BLaER1 treated with 17β-estradiol and CSF1 and Interleukin-3, amounts not matched to agents 10 nM and 100 nM (cell line): ENCODE measurements around the gene PRKCA.

Experiments
- H3K27ac ChIP-seq, 11 experiments: shearing (Covaris generic); formaldehyde crosslinking; 2 replicates each; pipeline ENCODE4 v1.8.1; 2022
- H3K27me3 ChIP-seq, 11 experiments: shearing (Covaris generic); formaldehyde crosslinking; 2 replicates each; pipeline ENCODE4 v1.8.1; 2022
- H3K36me3 ChIP-seq, 11 experiments: shearing (Covaris generic); formaldehyde crosslinking; 2 replicates each; pipeline ENCODE4 v1.8.1; 2022
- H3K4me1 ChIP-seq, 10 experiments: shearing (Covaris generic); formaldehyde crosslinking; 2 replicates each; pipeline ENCODE4 v1.8.1; 2022
- H3K4me2 ChIP-seq, 11 experiments: shearing (Covaris generic); formaldehyde crosslinking; 2 replicates each; pipeline ENCODE4 v1.8.1; 2022
- H3K4me3 ChIP-seq, 10 experiments: shearing (Covaris generic); formaldehyde crosslinking; 2 replicates each; pipeline ENCODE4 v1.8.1; 2022
- H3K9ac ChIP-seq, 11 experiments: shearing (Covaris generic); formaldehyde crosslinking; 2 replicates each; pipeline ENCODE4 v1.8.1; 2022
- H3K9me3 ChIP-seq, 11 experiments: shearing (Covaris generic); formaldehyde crosslinking; replicated peaks in 1 of 11; 2 replicates each; pipeline ENCODE4 v1.8.1; 2022
- H4K20me1 ChIP-seq, 11 experiments: shearing (Covaris generic); formaldehyde crosslinking; 2 replicates each; pipeline ENCODE4 v1.8.1; 2022
- Cebpa-rat ChIP-seq, 11 experiments: shearing (Covaris generic); IDR thresholded peaks; 2 replicates each; pipeline ENCODE4 v1.8.1; 2022

PRKCA gene

DNA sequence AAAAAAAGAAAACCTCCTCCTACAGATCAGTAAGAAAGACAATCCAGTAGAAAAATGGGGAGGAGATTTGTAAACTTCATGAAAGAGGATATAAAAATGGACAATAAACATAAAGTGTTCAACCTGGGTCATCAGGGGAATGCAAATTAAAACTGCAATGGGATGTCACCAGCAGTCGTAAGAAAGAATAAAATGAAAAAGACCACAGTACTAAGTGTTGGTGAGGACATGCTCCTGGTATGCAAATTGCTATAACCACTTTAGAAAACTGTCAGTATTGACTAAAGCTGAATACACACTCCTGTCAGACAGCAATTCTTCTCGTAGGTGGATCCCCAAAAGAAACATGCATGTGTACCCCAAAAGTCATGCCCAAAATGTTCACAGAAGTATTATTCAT, 267.2 kb downstream of the PRKCA start:
- Histone ChIP-seq H3K27ac (no peak overlapping the region), H3K4me1 (peaks cover 0 to 42% (median 0%) of the 10 kb centered on the region in 10 experiments; a peak in 4 of 20 replicates), H3K27me3 (no peaks in the 10 kb centered on the region), H3K4me2 (no peak overlapping the region), H3K4me3 (no peak overlapping the region), H4K20me1 (peaks cover 0 to 12% (median 0%) of the 10 kb centered on the region in 11 experiments; a peak in 1 of 22 replicates), H3K9ac (no peak overlapping the region), H3K9me3 (peaks cover 0 to 12% (median 10%) of the 10 kb centered on the region in 11 experiments; a peak in 15 of 22 replicates), H3K36me3 (peaks cover 0 to 37% (median 0%) of the 10 kb centered on the region in 11 experiments; a peak in 3 of 22 replicates)
- no peak for TF ChIP-seq Cebpa-rat (IDR thresholded peaks at IDR 0.05)

GRCh38 chr17:66570447-66571195, 268.2 kb downstream of the PRKCA start:
- Histone ChIP-seq H3K36me3 (peaks cover 0 to 47% (median 0%) of the 10 kb centered on the region in 11 experiments; a peak in 3 of 22 replicates), H3K27me3 (no peaks in the 10 kb centered on the region), H3K9me3 (peaks cover 0 to 12% (median 10%) of the 10 kb centered on the region in 11 experiments; a peak in 15 of 22 replicates), H3K4me1 (peaks cover 0 to 31% (median 0%) of the 10 kb centered on the region in 10 experiments; a peak in 4 of 20 replicates), H3K4me3 (no peak overlapping the region), H3K9ac (no peak overlapping the region), H3K4me2 (no peak overlapping the region), H4K20me1 (peaks cover 0 to 17% (median 0%) of the 10 kb centered on the region in 11 experiments; a peak in 1 of 22 replicates), H3K27ac (no peak overlapping the region)
- TF ChIP-seq Cebpa-rat (IDR thresholded peaks at IDR 0.05): no peak

- Histone ChIP-seq H4K20me1 (peaks cover 0 to 28% (median 0%) of the 10 kb centered on the region in 11 experiments; a peak in 3 of 22 replicates), H3K27ac (no peak overlapping the region), H3K27me3 (no peaks in the 10 kb centered on the region), H3K9ac (no peak overlapping the region), H3K4me2 (no peak overlapping the region), H3K4me3 (no peak overlapping the region), H3K9me3 (peaks cover 0 to 12% (median 10%) of the 10 kb centered on the region in 11 experiments; a peak in 15 of 22 replicates), H3K36me3 (peaks cover 0 to 55% (median 0%) of the 10 kb centered on the region in 11 experiments; a peak in 4 of 22 replicates), H3K4me1 (peaks cover 0 to 20% (median 0%) of the 10 kb centered on the region in 10 experiments; a peak in 4 of 20 replicates)
- TF ChIP-seq Cebpa-rat (IDR thresholded peaks at IDR 0.05): no peak
Measured at GRCh38 chr17:66571745-66572144, 269.3 kb downstream of the PRKCA start.

- Histone ChIP-seq H3K9me3 (peaks cover 0 to 12% (median 10%) of the 10 kb centered on the region in 11 experiments; a peak in 15 of 22 replicates), H3K27me3 (no peaks in the 10 kb centered on the region), H3K4me3 (no peak overlapping the region), H3K4me2 (no peak overlapping the region), H3K36me3 (peaks cover 0 to 64% (median 0%) of the 10 kb centered on the region in 11 experiments; a peak in 4 of 22 replicates), H4K20me1 (peaks cover 0 to 40% (median 0%) of the 10 kb centered on the region in 11 experiments; a peak in 4 of 22 replicates), H3K27ac (no peak overlapping the region), H3K4me1 (peaks cover 0 to 11% (median 0%) of the 10 kb centered on the region in 10 experiments; a peak in 6 of 20 replicates), H3K9ac (no peak overlapping the region)
- no peak for TF ChIP-seq Cebpa-rat (IDR thresholded peaks at IDR 0.05)
Measured at GRCh38 chr17:66573078-66573477, 270.7 kb downstream of the PRKCA start.

GRCh38 chr17:66574123-66574522, 271.7 kb downstream of the PRKCA start:
- no peak overlapping the region for H3K9ac ChIP-seq
- H3K4me2 ChIP-seq: no peak overlapping the region
- no peak overlapping the region for H3K4me3 ChIP-seq
- H3K36me3 ChIP-seq: peaks cover 0 to 69% (median 0%) of the 10 kb centered on the region in 11 experiments; a peak in 4 of 22 replicates
- no peak overlapping the region for H3K27ac ChIP-seq
- TF ChIP-seq Cebpa-rat (IDR thresholded peaks at IDR 0.05): no peak
- H4K20me1 ChIP-seq: peaks cover 0 to 50% (median 0%) of the 10 kb centered on the region in 11 experiments; a peak in 4 of 22 replicates
- H3K4me1 ChIP-seq: peaks cover 0 to 16% (median 6%) of the 10 kb centered on the region in 10 experiments; a peak in 12 of 20 replicates
- H3K9me3 ChIP-seq: peaks cover 0 to 11% (median 9%) of the 10 kb centered on the region in 11 experiments; a peak in 15 of 22 replicates
- H3K27me3 ChIP-seq: no peaks in the 10 kb centered on the region

DNA sequence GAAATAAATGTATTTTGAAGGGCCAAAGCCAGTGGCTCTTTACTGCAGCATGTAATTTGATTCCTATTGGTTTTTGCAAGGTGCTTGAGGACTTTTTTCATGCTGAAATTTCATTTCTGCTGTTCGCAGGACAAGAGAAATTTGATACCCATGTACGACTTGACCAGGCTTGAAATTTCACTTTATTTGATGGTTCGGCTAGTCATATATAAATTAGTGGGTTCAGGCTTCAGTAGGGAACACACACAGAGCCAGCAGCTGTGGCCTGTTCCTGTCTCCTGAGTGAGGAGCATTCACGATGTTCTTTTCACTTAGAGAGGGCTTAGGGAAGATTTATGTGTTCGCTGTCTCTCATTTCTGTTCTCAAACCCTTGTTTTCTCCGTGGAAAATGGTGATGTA, 274.1 kb downstream of the PRKCA start:
- Histone ChIP-seq H3K9me3 (peaks cover 0 to under 1% (median 0%) of the 10 kb centered on the region in 11 experiments; a peak in 2 of 22 replicates), H3K36me3 (peaks cover 0 to 55% (median 0%) of the 10 kb centered on the region in 11 experiments; a peak in 4 of 22 replicates), H4K20me1 (peaks cover 0 to 73% (median 0%) of the 10 kb centered on the region in 11 experiments; a peak in 4 of 22 replicates), H3K4me1 (peaks cover 0 to 38% (median 10%) of the 10 kb centered on the region in 10 experiments; a peak in 12 of 20 replicates), H3K9ac (no peak overlapping the region), H3K27me3 (no peaks in the 10 kb centered on the region), H3K27ac (no peak overlapping the region), H3K4me3 (no peak overlapping the region), H3K4me2 (no peak overlapping the region)
- TF ChIP-seq Cebpa-rat (IDR thresholded peaks at IDR 0.05): no peak

GRCh38 chr17:66577041-66577440, 274.6 kb downstream of the PRKCA start:
- no peak for TF ChIP-seq Cebpa-rat (IDR thresholded peaks at IDR 0.05)
- Histone ChIP-seq H3K4me2 (no peak overlapping the region), H4K20me1 (peaks cover 0 to 77% (median 0%) of the 10 kb centered on the region in 11 experiments; a peak in 4 of 22 replicates), H3K36me3 (peaks cover 0 to 54% (median 0%) of the 10 kb centered on the region in 11 experiments; a peak in 4 of 22 replicates), H3K27me3 (no peaks in the 10 kb centered on the region), H3K9ac (no peak overlapping the region), H3K27ac (no peak overlapping the region), H3K9me3 (peaks cover 2 to 6% (median 4%) of the 10 kb centered on the region in 11 experiments; a peak in 17 of 22 replicates), H3K4me1 (peaks cover 0 to 39% (median 10%) of the 10 kb centered on the region in 10 experiments; a peak in 12 of 20 replicates), H3K4me3 (no peak overlapping the region)

DNA sequence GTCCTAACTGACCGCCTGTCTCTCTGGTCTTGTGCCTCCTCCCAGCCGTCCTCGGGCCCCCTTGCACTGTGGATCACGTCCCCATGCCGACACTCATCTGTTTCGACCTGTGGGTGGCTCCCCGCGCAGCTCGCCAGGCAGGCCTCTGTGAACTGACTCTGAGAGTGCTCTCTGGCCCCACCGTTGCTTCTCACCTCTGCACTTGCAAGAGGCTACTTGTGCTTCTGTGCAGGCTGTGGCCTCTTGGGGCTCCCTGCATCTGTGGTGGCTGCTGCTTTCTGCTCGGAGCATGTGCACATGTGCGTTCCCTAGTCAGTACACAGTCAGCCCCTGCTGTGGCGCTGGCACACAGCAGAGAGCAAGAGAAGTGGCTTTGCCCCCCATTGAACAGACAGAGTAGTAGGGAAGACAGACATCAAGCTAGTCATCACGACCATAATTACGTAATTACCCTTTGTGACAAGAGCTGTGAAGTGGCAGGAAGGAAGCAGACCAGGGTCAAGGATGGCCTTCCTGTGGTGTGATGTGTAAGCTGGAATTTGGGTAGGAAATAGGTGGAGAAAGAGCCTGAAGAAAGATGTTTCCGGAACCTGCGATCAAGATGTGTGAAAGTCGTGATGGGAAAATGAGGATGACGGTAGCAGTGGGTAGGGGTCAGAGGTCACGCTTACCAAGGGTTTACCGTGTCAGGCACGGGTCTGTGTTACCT, 276.5 kb downstream of the PRKCA start:
- Histone ChIP-seq H3K27ac (no peak overlapping the region), H4K20me1 (peaks cover 0 to 83% (median 0%) of the 10 kb centered on the region in 11 experiments; a peak in 4 of 22 replicates), H3K36me3 (peaks cover 0 to 59% (median 0%) of the 10 kb centered on the region in 11 experiments; a peak in 4 of 22 replicates), H3K4me3 (no peak overlapping the region), H3K9me3 (peaks cover 7 to 14% (median 12%) of the 10 kb centered on the region in 11 experiments; a peak in 17 of 22 replicates), H3K4me2 (peak overlapping the region in 7 of 11 experiments; percentile 3 to 68 (median 40); a peak in 13 of 22 replicates), H3K4me1 (peaks cover 8 to 42% (median 17%) of the 10 kb centered on the region in 10 experiments; a peak in 19 of 20 replicates), H3K27me3 (no peaks in the 10 kb centered on the region), H3K9ac (no peak overlapping the region)
- TF ChIP-seq Cebpa-rat (IDR thresholded peaks at IDR 0.05): no peak
